ENCODE data around the gene DPF3.
"Not testable (repeated sequence)": the region's sequence is repeated elsewhere in the genome, so short reads cannot be mapped to it uniquely, and the experiment has no call there.

GRCh38 chr14:72870878-72871277 lies 23.0 kb downstream of the DPF3 start:
- TF ChIP-seq POLR2A, EP300, CTCF (IDR thresholded peaks at IDR 0.05): not testable (repeated sequence)
